Endothelial cell of umbilical vein (primary cell): ENCODE measurements around the gene ARHGEF7. TPM values are rescaled to one million over a fixed set of nuclear protein-coding genes. Genes with fewer than 3 reads are reported as not detected.

Experiments
- BruUV-seq: library from RNA; stranded (reverse); fragments of 400-500 nt; replicated peaks from 2 replicates; lab custom pipeline; 2021; lab: Mats Ljungman, UMichigan
- CTCF ChIA-PET: fragments of 300-600, 350-600 bp; sonication (Branson Sonifier 250); formaldehyde crosslinking; loops from one replicate; lab custom pipeline; 2021; ENCODE audit warnings: antibody characterized with exemption, inconsistent platforms; lab: Charles Lee
- POLR2A ChIA-PET: fragments of 300-600, 350-600 bp; sonication (Branson Sonifier 250); formaldehyde crosslinking; loops from one replicate; lab custom pipeline; 2021; ENCODE audit warnings: antibody characterized with exemption, inconsistent platforms; lab: Charles Lee
- DNase-seq: peaks from one replicate; pipeline ENCODE4 v3.0.0-alpha.2; 2011; ENCODE audit warnings: low read depth, low spot score
- FAIRE-seq: peaks from 2 replicates; lab custom pipeline; 2011; peaks lifted over from hg19 to GRCh38; lab: Jason Lieb, UNC
- H2AFZ ChIP-seq: 2 replicates; pipeline ENCODE4 v1.6.0; 2012; ENCODE audit warnings: low read depth, low read length, control low read depth, inconsistent platforms
- H3K27ac ChIP-seq: 2 replicates; pipeline ENCODE4 v1.5.1; 2011; ENCODE audit warnings: low read depth, mild to moderate bottlenecking, control low read depth, low read length, moderate library complexity; ENCODE audit not compliant: insufficient read depth
- H3K27me3 ChIP-seq, 2 experiments: 2 replicates each; pipeline versions ENCODE4 v1.6.0 to v1.6.1; 2011; ENCODE audit warnings: low read length in 2 of 2, mixed read lengths in 1 of 2; ENCODE audit not compliant: control insufficient read depth in 2 of 2, insufficient read depth in 2 of 2
- H3K36me3 ChIP-seq, 2 experiments: 2 replicates in 1 of 2; 3 replicates in 1 of 2; pipeline ENCODE4 v1.5.1; 2011; ENCODE audit warnings: low read length in 2 of 2, mild to moderate bottlenecking in 1 of 2, moderate library complexity in 1 of 2; ENCODE audit not compliant: control insufficient read depth in 2 of 2, insufficient read depth in 2 of 2; ENCODE audit errors: extremely low read depth in 1 of 2
- H3K4me1 ChIP-seq: 3 replicates; pipeline ENCODE4 v1.5.1; 2011; ENCODE audit warnings: mild to moderate bottlenecking, low read length; ENCODE audit not compliant: control insufficient read depth, insufficient read depth; ENCODE audit errors: extremely low read depth
- H3K4me2 ChIP-seq: 2 replicates; pipeline ENCODE4 v1.6.1; 2011; ENCODE audit warnings: low read length, control low read depth, mixed read lengths; ENCODE audit not compliant: insufficient read depth
- H3K4me3 ChIP-seq, 3 experiments: fragments of 200-600 bp in 1 of 3; sonication (generic), shearing (Covaris generic) in 1 of 3; replicated peaks in 1 of 3; 2 replicates each; pipeline ENCODE4 v1.5.1; 2011 to 2016; ENCODE audit warnings: control low read depth in 3 of 3, low read length in 3 of 3, mild to moderate bottlenecking in 2 of 3, inconsistent platforms in 1 of 3, low read depth in 1 of 3, moderate library complexity in 1 of 3; ENCODE audit not compliant: insufficient read depth in 1 of 3
- H3K79me2 ChIP-seq: 2 replicates; pipeline ENCODE4 v1.6.0; 2012; ENCODE audit warnings: low read length, inconsistent platforms; ENCODE audit not compliant: control insufficient read depth, insufficient read depth
- H3K9ac ChIP-seq: replicated peaks from 2 replicates; pipeline ENCODE3; 2011; ENCODE audit warnings: low read length, control low read depth; ENCODE audit not compliant: insufficient read depth; ENCODE audit errors: extremely low read depth
- H3K9me1 ChIP-seq: replicated peaks from 3 replicates; pipeline ENCODE4 v1.6.0; 2011; ENCODE audit warnings: mild to moderate bottlenecking, low read length; ENCODE audit not compliant: control insufficient read depth, insufficient read depth; ENCODE audit errors: extremely low read depth
- H3K9me3 ChIP-seq: replicated peaks from 2 replicates; pipeline ENCODE4 v1.5.1; 2012; ENCODE audit warnings: low read length, inconsistent platforms; ENCODE audit not compliant: control insufficient read depth, insufficient read depth
- H4K20me1 ChIP-seq: replicated peaks from 2 replicates; pipeline ENCODE3; 2011; ENCODE audit warnings: mild to moderate bottlenecking, low read length; ENCODE audit not compliant: control insufficient read depth, insufficient read depth; ENCODE audit errors: extremely low read depth
- EZH2 ChIP-seq: IDR thresholded peaks from 2 replicates; pipeline ENCODE4 v1.6.1; 2012; ENCODE audit warnings: borderline replicate concordance, low read depth, mild to moderate bottlenecking, moderate library complexity, low read length, inconsistent platforms; ENCODE audit not compliant: severe bottlenecking
- FOS ChIP-seq: IDR thresholded peaks from 2 replicates; pipeline ENCODE4 v1.6.1; 2011; ENCODE audit warnings: mild to moderate bottlenecking, low read length, moderate library complexity, borderline replicate concordance; ENCODE audit not compliant: insufficient read depth
- GATA2 ChIP-seq: IDR thresholded peaks from 2 replicates; pipeline ENCODE4 v1.7.0; 2011; ENCODE audit warnings: low read depth, mild to moderate bottlenecking, moderate library complexity, mixed read lengths, low read length; ENCODE audit not compliant: insufficient read length, insufficient read depth
- JUN ChIP-seq: IDR thresholded peaks from 2 replicates; pipeline ENCODE4 v1.6.1; 2011; ENCODE audit warnings: borderline replicate concordance, low read depth; ENCODE audit not compliant: insufficient read length, insufficient read depth
- MAX ChIP-seq: IDR thresholded peaks from 2 replicates; pipeline ENCODE4 v1.6.1; 2011; ENCODE audit not compliant: insufficient read depth, insufficient read length
- MYC ChIP-seq: IDR thresholded peaks from one replicate; pipeline ENCODE4 v1.6.1; 2011; ENCODE audit warnings: mild to moderate bottlenecking, low read depth, low read length
- POLR2A ChIP-seq: IDR thresholded peaks from 2 replicates; pipeline ENCODE4 v1.6.1; 2012; ENCODE audit warnings: low read depth, mild to moderate bottlenecking, control low read depth, low read length
- POLR2AphosphoS5 ChIP-seq: IDR thresholded peaks from 2 replicates; pipeline ENCODE4 v1.6.1; 2012; ENCODE audit warnings: low read depth, mild to moderate bottlenecking, control low read depth, low read length, moderate library complexity; ENCODE audit not compliant: insufficient read depth
- dilution Hi-C: fragments of 300-500 bp; cut with MboI; formaldehyde crosslinking; loops from one replicate; pipeline ENCODE4 v1.15.0; 2019; ENCODE audit warnings: low sequenced_read_pairs; ENCODE audit not compliant: extremely low pct_ligation_motif_present
- intact Hi-C: fragments of 100-400 bp; cut with micrococcal nuclease; formaldehyde crosslinking; loops from one replicate; pipeline ENCODE4 v1.10.0; 2022
- polyA plus RNA-seq, 4 experiments: library from polyadenylated mRNA; depleted of rRNA in 3 of 4; stranded (reverse) in 3 of 4; unstranded in 1 of 4; fragments of >200 nt; gene quantifications; 2 replicates each; pipeline versions ENCODE4 v1.2.1 to v1.2.3, GENCODE V29; 2011 to 2012; ENCODE audit warnings: missing spikeins in 1 of 4
- total RNA-seq: library from RNA; stranded (reverse); gene quantifications from 2 replicates; pipeline ENCODE4 v1.2.3, GENCODE V29; 2021
- TF ChIP-seq, protein P1 (sequence below), 2 donors: IDR thresholded peaks; 1 replicate in 1 of 2; 2 replicates in 1 of 2; pipeline ENCODE4 v1.5.1; 2011; ENCODE audit warnings: low read length in 2 of 2, mild to moderate bottlenecking in 2 of 2, moderate library complexity in 2 of 2, control low read depth in 1 of 2, inconsistent platforms in 1 of 2, low read depth in 1 of 2; ENCODE audit not compliant: insufficient read depth in 1 of 2; ENCODE audit errors: extremely low read depth in 1 of 2

Gene ARHGEF7
- total and polyA plus RNA-seq, 2 donors (not counting 3 experiments of a cell fraction or from before 2014, with no cell fraction given), result 94.9 to 155 TPM

- dilution Hi-C loops (no loop called here), intact Hi-C loops (no loop called here)
- no TSS peak for BruUV-seq
- Histone ChIP-seq H3K4me2 (no peak overlapping the region), H3K27ac (no peak overlapping the region), H3K27me3 (no peaks in the 10 kb centered on the region), H4K20me1 (no peaks in the 10 kb centered on the region), H3K9me3 (no peaks in the 10 kb centered on the region), H3K79me2 (peaks cover 11% of the 10 kb centered on the region), H3K9me1 (no peaks in the 10 kb centered on the region), H3K4me3 (no peak overlapping the region), H3K36me3 (peaks cover 32 to 50% of the 10 kb centered on the region in 2 experiments), H3K4me1 (no peaks in the 10 kb centered on the region), H2AFZ (no peak overlapping the region), H3K9ac (no peak overlapping the region)
- FAIRE-seq (no peak), DNase-seq (no peak)
- TF ChIP-seq, protein P1, sequence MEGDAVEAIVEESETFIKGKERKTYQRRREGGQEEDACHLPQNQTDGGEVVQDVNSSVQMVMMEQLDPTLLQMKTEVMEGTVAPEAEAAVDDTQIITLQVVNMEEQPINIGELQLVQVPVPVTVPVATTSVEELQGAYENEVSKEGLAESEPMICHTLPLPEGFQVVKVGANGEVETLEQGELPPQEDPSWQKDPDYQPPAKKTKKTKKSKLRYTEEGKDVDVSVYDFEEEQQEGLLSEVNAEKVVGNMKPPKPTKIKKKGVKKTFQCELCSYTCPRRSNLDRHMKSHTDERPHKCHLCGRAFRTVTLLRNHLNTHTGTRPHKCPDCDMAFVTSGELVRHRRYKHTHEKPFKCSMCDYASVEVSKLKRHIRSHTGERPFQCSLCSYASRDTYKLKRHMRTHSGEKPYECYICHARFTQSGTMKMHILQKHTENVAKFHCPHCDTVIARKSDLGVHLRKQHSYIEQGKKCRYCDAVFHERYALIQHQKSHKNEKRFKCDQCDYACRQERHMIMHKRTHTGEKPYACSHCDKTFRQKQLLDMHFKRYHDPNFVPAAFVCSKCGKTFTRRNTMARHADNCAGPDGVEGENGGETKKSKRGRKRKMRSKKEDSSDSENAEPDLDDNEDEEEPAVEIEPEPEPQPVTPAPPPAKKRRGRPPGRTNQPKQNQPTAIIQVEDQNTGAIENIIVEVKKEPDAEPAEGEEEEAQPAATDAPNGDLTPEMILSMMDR (IDR thresholded peaks at IDR 0.05; ENCODE audit: extremely low read depth in 1 of 2, insufficient read depth in 1 of 2, low read depth in 1 of 2, low read length in 2 of 2), result no peak
- TF ChIP-seq MYC (no peak), FOS (no peak), POLR2A (no peak), JUN (no peak), MAX (no peak), GATA2 (no peak), EZH2 (no peak), POLR2AphosphoS5 (no peak)
- CTCF ChIA-PET, result interaction anchor here (1.0 to 1.2 kb wide), 3 partner anchors 9 to 1162 kb away, joined by 3 to 7 read pairs (median 4); no protein-coding TSS in a partner anchor
- POLR2A ChIA-PET, result no interaction called here
Measured at GRCh38 chr13:111281751-111282311, 166.7 kb downstream of the ARHGEF7 start.
